Gastrocnemius medialis (tissue), 4 donors: ENCODE results near the gene CDHR3. TPM values are rescaled to one million over a fixed set of nuclear protein-coding genes. Genes with fewer than 3 reads are reported as not detected.

Experiments used
- ATAC-seq, 2 donors: fragments of 150-250 bp; one replicate each; pipeline ENCODE4 v1.9.1; 2016
- DNase-seq, 2 donors: peaks; one replicate each; pipeline ENCODE4 v3.0.0-alpha.2; 2019
- H3K27ac ChIP-seq, 4 donors: fragments of 200-600 bp; sonication (generic); 1 replicate in 1 of 4; 2 replicates in 3 of 4; pipeline ENCODE4 v1.5.1; 2016 to 2018; ENCODE audit warnings: mild to moderate bottlenecking in 2 of 4, moderate library complexity in 1 of 4
- H3K27me3 ChIP-seq, 3 donors: fragments of 200-600 bp; sonication (generic) in 2 of 3; 1 replicate in 1 of 3; 2 replicates in 2 of 3; pipeline versions ENCODE4 v1.5.1 to v1.6.0; 2016 to 2019; ENCODE audit warnings: mild to moderate bottlenecking in 1 of 3, moderate library complexity in 1 of 3
- H3K36me3 ChIP-seq, 2 donors: fragments of 200-600 bp; sonication (generic) in 1 of 2; one replicate each; pipeline ENCODE4 v1.5.1; 2017 to 2018
- H3K4me1 ChIP-seq, 2 donors: fragments of 200-600 bp; sonication (generic) in 1 of 2; one replicate each; pipeline ENCODE4 v1.5.1; 2016 to 2017; ENCODE audit warnings: mild to moderate bottlenecking in 2 of 2
- H3K4me3 ChIP-seq, 4 donors: fragments of 200-600 bp; sonication (generic) in 3 of 4; 1 replicate in 1 of 4; 2 replicates in 3 of 4; pipeline ENCODE4 v1.5.1; 2016 to 2019; ENCODE audit warnings: mild to moderate bottlenecking in 2 of 4
- H3K9me3 ChIP-seq, 3 donors: fragments of 200-600 bp; sonication (generic) in 2 of 3; 1 replicate in 1 of 3; 2 replicates in 2 of 3; pipeline ENCODE4 v1.5.1; 2016 to 2019
- POLR2A ChIP-seq, 2 donors: fragments of 450-650 bp; IDR thresholded peaks; one replicate each; pipeline ENCODE4 v1.6.1; 2017; ENCODE audit warnings: antibody characterized with exemption in 2 of 2, mild to moderate bottlenecking in 2 of 2, moderate library complexity in 2 of 2
- in situ Hi-C, 4 donors: fragments of 200-750 bp; cut with MboI; loops; one replicate each; pipeline versions ENCODE4 v1.15.0 to v1.8.0; 2017; ENCODE audit warnings: low sequenced_read_pairs in 4 of 4
- intact Hi-C: fragments of 100-400 bp; cut with DNase I; formaldehyde crosslinking; loops from one replicate; pipeline ENCODE4 v1.15.1; 2023; ENCODE audit warnings: low total_unique reads
- total RNA-seq, 4 donors: library from RNA; depleted of rRNA; stranded (reverse); fragments of >200 nt; gene quantifications; one replicate each; pipeline versions ENCODE4 v1.1.0 to v1.2.3, GENCODE V29; 2016
- TF ChIP-seq, protein P1 (sequence below), 5 experiments: fragments of 450-650 bp in 3 of 5; fragments of 200-600 bp in 2 of 5; sonication (generic) in 2 of 5; IDR thresholded peaks in 4 of 5; conservative IDR thresholded peaks in 1 of 5; 1 replicate in 4 of 5; 2 replicates in 1 of 5; pipeline ENCODE4 v1.5.1; 2016 to 2019; ENCODE audit warnings: antibody characterized with exemption in 5 of 5, mild to moderate bottlenecking in 3 of 5, moderate library complexity in 3 of 5

Gene CDHR3
- total RNA-seq, 4 donors from 2014 or later, result 0.62 to 21.2 TPM; not detected in 2

DNA sequence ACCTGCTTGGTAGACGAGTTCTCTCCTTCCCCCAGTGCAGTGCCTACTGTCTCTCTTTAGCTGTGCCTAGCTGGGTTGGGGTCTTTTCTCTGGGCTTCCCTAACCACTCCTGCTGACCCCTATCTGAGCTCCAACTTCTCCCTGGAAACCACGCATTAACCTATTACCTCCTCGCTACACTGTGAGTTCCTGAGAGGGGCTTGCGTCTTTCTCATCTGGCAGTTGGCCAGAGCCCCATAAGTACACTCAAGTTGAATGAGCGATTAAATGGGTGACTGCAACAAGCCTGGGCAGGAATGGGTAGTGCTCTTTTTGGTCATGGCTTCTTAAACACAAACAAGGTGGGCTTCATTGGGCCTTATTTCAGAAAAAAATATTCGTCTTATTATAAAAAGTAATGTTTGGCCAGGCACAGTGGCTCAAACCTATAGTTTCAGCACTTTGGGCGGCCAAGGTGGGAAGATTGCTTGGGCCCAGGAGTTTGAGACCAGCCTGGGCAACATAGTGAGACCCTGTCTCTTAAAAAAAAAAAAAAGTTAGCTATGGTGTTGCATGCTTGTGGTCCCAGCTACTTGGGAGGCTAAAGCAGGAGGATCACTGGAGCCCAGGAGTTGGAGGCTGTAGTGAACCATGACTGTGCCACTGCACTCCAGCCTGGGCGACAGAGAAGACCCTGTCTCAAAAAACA lies 107.6 kb downstream of the CDHR3 start:
- no peak overlapping the region for H3K4me3 ChIP-seq
- intact Hi-C loops (no loop called here), in situ Hi-C loops (loop anchor here in 2 of 4 donors (25.0 kb wide), 2 partner anchors 217 to 392 kb away; partner anchors contain the start of gene NAMPT (in 1 of the 2))
- H3K27me3 ChIP-seq, result no peaks in the 10 kb centered on the region
- H3K36me3 ChIP-seq, result no peaks in the 10 kb centered on the region
- peaks cover 23 to 26% of the 10 kb centered on the region in 2 donors for H3K4me1 ChIP-seq
- peak overlapping the region in 3 of 4 donors; percentile 50 to 68 (median 66) for H3K27ac ChIP-seq
- ATAC-seq, result no peak
- H3K9me3 ChIP-seq, result no peaks in the 10 kb centered on the region
- no peak for DNase-seq
- no peak for TF ChIP-seq POLR2A (IDR thresholded peaks at IDR 0.05)
- TF ChIP-seq, protein P1, sequence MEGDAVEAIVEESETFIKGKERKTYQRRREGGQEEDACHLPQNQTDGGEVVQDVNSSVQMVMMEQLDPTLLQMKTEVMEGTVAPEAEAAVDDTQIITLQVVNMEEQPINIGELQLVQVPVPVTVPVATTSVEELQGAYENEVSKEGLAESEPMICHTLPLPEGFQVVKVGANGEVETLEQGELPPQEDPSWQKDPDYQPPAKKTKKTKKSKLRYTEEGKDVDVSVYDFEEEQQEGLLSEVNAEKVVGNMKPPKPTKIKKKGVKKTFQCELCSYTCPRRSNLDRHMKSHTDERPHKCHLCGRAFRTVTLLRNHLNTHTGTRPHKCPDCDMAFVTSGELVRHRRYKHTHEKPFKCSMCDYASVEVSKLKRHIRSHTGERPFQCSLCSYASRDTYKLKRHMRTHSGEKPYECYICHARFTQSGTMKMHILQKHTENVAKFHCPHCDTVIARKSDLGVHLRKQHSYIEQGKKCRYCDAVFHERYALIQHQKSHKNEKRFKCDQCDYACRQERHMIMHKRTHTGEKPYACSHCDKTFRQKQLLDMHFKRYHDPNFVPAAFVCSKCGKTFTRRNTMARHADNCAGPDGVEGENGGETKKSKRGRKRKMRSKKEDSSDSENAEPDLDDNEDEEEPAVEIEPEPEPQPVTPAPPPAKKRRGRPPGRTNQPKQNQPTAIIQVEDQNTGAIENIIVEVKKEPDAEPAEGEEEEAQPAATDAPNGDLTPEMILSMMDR (IDR thresholded peaks at IDR 0.05 in 4 of 5, conservative IDR thresholded peaks at IDR 0.05 in 1 of 5), result no peak

DNA sequence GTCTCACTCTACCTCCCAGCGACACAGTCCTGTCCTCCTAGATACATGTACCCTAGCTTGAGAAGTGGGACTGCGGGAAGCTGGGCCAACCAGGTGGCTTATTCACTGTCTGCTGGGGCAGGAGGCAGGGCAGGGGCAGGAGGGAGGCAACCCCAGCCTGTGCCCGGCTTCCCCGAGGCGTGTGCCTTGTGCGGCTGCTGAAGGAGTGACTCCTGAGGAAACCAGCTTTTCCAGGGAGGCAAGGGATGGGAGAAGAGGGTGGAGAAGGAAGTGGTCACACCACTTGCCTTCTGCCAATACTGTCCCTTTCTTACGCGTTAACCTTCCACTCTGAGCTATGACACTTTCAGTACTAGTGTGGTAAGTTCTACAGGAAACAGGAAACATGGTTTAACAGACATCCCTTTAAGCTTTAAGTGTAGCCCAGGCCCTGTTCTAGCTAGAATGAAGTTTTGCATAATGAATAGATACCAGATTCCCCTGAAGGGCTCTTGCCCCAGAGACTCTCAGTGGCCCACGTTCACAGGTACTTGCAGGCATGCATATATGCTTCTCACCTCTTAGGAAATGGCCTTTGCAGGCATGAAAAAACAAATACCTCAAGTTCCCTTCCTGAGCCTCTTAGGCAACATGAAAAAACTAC lies 108.4 kb downstream of the CDHR3 start:
- Histone ChIP-seq H3K27ac (peak overlapping the region in 3 of 4 donors; percentile 50 to 68 (median 66)), H3K27me3 (no peaks in the 10 kb centered on the region), H3K4me1 (peaks cover 18 to 21% of the 10 kb centered on the region in 2 donors), H3K9me3 (no peaks in the 10 kb centered on the region), H3K36me3 (no peaks in the 10 kb centered on the region), H3K4me3 (no peak overlapping the region)
- in situ Hi-C loops (loop anchor here in 2 of 4 donors (25.0 kb wide), 2 partner anchors 216 to 391 kb away; partner anchors contain the start of gene NAMPT (in 1 of the 2)), intact Hi-C loops (no loop called here)
- ATAC-seq (peak in 1 of 2 donors; percentile 13), DNase-seq (no peak)
- TF ChIP-seq, protein P1 (IDR thresholded peaks at IDR 0.05 in 4 of 5, conservative IDR thresholded peaks at IDR 0.05 in 1 of 5), result no peak
- TF ChIP-seq POLR2A (IDR thresholded peaks at IDR 0.05), result no peak

DNA sequence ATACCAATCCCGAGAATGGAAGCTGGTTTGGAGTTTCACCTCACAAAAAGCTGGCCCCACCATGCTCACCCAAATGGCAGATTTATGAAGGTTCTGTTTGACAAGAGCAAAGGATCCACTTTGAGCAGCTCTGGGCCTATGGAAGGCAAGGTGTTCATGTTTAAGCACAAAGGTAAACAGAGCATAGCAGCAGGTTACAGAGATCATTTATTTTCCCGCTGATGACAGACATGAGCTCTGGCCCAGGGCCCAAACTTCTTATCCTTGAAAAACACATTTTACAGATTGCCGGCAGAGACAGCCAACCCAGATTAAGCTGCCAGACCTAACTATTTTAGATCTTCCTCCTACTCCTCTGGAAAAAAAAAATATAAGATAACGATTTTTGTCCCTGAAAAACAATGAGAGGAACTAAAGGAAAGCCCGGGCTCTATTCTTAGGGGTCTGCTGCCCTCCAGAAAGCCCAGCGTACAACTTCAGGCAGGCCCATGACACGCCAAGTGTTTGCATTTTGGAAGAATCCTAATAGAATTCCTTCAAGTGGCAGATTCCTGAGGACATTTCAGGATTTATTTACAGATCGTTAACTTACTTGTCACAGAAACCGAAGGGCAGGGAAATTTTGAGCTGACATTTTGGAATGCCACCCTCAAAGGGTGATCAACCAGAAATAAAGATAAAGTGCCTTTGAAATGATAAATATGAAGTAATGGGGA lies 109.1 kb downstream of the CDHR3 start:
- intact Hi-C loops (no loop called here), in situ Hi-C loops (loop anchor here in 2 of 4 donors (25.0 kb wide), 2 partner anchors 215 to 390 kb away; partner anchors contain the start of gene NAMPT (in 1 of the 2))
- DNase-seq, result no peak
- Histone ChIP-seq H3K36me3 (no peaks in the 10 kb centered on the region), H3K9me3 (no peaks in the 10 kb centered on the region), H3K4me1 (peaks cover 18 to 21% of the 10 kb centered on the region in 2 donors), H3K4me3 (no peak overlapping the region), H3K27ac (peak overlapping the region in 3 of 4 donors; percentile 50 to 68 (median 66)), H3K27me3 (no peaks in the 10 kb centered on the region)
- TF ChIP-seq POLR2A (IDR thresholded peaks at IDR 0.05), result no peak
- TF ChIP-seq, protein P1 (IDR thresholded peaks at IDR 0.05 in 4 of 5, conservative IDR thresholded peaks at IDR 0.05 in 1 of 5), result no peak
- ATAC-seq, result peak; percentile 18 to 23

DNA sequence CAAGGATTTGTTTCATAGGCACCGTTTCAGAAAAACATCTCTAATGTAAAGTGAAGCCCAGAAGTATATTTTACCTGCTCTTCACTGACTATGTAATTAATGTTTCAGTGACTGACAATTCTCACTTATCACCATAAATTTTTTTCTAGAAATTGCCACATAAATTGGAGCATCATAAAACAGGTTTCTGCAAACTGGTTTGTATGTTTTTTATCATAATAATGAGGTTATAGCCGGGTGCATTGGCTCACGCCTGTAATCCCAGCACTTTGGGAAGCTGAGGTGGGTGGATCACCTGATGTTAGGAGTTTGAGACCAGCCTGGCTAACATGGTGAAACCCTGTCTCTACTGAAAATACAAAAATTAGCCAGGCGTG lies 109.6 kb downstream of the CDHR3 start:
- Histone ChIP-seq H3K4me3 (no peak overlapping the region), H3K4me1 (peaks cover 18 to 21% of the 10 kb centered on the region in 2 donors), H3K9me3 (no peaks in the 10 kb centered on the region), H3K27me3 (no peaks in the 10 kb centered on the region), H3K27ac (peak overlapping the region in 3 of 4 donors; percentile 25 to 66 (median 50)), H3K36me3 (no peaks in the 10 kb centered on the region)
- ATAC-seq, result no peak
- in situ Hi-C loops (loop anchor here in 2 of 4 donors (25.0 kb wide), 2 partner anchors 215 to 390 kb away; partner anchors contain the start of gene NAMPT (in 1 of the 2)), intact Hi-C loops (no loop called here)
- TF ChIP-seq POLR2A (IDR thresholded peaks at IDR 0.05), result no peak
- TF ChIP-seq, protein P1 (IDR thresholded peaks at IDR 0.05 in 4 of 5, conservative IDR thresholded peaks at IDR 0.05 in 1 of 5), result no peak
- DNase-seq, result no peak
